Limb (tissue), 2 donors: ENCODE results near the gene MESP2.

Experiments used
- DNase-seq, 2 donors: peaks; one replicate each; pipeline ENCODE4 v3.0.0-alpha.2; 2016; ENCODE audit errors: extremely low spot score in 2 of 2

Gene MESP2

DNA sequence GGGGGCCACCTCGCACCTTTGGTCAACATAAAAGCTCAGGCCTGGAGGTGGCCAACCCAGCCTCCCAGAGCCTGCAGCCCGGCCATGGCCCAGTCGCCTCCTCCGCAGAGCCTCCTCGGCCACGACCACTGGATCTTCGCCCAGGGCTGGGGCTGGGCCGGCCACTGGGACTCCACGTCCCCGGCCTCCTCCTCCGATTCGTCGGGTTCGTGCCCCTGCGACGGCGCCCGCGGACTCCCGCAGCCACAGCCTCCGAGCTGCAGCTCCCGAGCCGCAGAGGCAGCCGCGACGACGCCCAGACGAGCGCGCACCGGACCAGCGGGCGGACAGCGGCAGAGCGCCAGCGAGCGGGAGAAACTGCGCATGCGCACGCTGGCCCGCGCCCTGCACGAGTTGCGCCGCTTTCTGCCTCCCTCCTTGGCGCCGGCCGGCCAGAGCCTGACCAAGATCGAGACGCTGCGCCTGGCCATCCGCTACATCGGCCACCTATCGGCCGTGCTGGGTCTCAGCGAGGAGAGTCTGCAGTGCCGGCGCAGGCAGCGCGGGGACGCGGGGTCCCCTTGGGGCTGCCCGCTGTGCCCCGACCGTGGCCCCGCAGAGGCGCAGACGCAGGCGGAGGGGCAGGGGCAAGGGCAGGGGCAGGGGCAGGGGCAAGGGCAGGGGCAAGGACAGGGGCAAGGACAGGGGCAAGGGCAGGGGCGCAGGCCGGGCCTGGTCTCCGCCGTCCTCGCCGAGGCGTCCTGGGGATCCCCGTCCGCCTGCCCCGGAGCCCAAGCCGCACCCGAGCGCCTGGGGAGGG lies at the start of gene MESP2:
Gene MESP2, plus strand, starts transcription at position 59 of the 799 bp plus-strand sequence. Its CDS starts 26 bp downstream, at position 85.
- DNase-seq, result peak; percentile 74 to 87

GRCh38 chr15:89728254-89728653 lies 47.9 kb upstream of the MESP2 start:
- no peak for DNase-seq

GRCh38 chr15:89731275-89731674 lies 44.9 kb upstream of the MESP2 start:
- no peak for DNase-seq

- no peak for DNase-seq
Measured at GRCh38 chr15:89732451-89733172, 43.5 kb upstream of the MESP2 start.

GRCh38 chr15:89735773-89736172 lies 40.4 kb upstream of the MESP2 start:
- no peak for DNase-seq

DNA sequence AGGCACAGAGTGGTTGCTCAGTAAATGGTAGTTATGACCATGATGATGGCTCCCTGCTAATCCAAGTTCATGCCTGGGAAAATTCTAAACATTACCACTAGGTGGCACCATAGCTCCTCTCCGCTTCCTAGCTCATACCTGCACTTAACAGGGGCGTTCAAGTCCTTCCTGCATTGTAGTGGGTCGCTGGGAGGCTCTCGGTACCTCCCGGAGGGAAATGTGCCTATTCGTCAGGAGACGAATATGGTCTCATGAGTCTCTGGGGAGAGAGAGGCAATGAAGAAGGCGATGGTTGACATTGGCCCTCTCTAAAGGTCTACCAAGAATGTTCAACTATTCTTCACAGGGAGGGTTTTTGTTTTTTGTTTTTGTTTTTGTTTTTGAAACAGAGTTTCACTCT lies 36.0 kb upstream of the MESP2 start:
- DNase-seq, result peak; percentile 61 to 72

GRCh38 chr15:89743011-89743410 lies 33.1 kb upstream of the MESP2 start:
- DNase-seq, result no peak

GRCh38 chr15:89743594-89743993 lies 32.5 kb upstream of the MESP2 start:
- no peak for DNase-seq

GRCh38 chr15:89745131-89745530 lies 31.0 kb upstream of the MESP2 start:
- DNase-seq, result no peak

DNA sequence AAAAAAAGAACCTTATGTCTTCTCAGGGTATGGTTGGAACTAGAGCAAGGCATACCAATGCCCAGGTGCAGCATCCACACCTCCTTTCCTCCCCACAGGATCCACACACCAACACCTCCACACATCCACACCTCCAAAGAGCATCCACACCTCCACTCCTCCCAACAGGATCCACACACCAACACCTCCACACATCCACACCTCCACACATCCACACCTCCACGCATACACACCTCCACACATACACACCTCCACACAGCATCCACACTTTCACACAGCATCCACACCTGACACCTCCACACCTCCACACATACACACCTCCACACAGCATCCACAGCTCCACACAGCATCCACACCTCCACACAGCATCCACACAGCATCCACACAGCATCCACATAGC lies 30.4 kb upstream of the MESP2 start:
- DNase-seq, result no peak

DNA sequence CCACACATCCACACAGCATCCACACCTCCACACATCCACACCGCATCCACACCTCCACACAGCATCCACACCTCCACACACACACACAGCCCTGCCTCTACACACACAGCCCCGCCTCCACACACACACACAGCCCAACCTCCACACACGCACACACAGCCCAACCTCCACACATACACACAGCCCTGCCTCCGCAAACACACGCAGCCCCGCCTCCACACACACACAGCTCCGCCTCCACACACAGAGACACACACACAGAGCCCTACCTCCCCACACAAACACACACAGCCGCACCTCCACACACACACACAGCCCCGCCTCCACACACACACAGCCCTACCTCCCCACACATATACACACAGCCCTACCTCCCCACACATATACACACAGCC lies 29.7 kb upstream of the MESP2 start:
- no peak for DNase-seq

DNA sequence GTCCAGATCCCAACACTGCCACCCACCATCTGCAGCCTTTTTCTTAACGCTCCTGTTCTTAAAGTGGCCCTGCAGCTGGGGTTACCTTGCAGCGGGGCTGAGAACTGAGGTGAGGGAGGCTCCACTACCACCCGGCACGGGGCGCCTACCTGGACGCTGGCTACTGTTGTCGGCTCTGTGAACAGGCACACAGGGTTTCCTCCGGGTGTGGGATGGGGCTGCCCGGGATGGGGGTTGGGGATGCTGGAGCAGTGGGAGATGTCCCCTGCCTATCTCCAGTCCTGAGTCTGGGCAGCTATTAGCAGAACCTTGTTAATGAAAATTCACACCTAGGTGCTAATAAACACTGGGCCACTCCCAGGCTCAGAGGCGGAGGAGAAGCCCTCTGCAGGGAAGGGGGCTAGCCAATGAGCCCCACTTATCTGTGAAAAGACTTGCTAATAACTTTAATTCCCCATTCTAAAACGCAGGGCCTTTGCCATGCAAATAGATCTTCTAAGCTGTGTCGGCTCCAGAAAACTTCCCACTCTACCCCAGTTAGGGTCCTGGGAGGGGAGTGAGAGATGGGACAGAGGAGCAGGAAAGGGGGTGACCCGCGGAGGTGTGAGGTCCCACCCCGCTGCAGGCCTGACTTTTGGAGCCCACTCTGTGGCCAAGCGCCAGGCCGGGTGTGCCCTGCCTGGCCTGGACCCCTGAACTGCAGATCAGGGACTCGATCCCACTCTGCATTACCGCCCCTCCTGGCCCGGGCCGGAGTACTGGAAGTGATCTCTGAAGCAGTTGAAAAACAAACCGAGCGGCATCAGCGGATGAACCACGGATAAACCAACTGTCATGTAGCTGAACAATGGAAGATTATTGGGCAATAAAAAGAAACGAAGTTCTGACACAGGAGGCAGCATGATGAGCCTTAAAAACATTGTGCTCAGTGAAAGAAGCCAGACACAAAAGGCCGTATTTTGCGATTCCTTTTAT lies 28.1 kb upstream of the MESP2 start:
- DNase-seq, result no peak

- no peak for DNase-seq
Measured at GRCh38 chr15:89749054-89749453, 27.1 kb upstream of the MESP2 start.

GRCh38 chr15:89749526-89749925 lies 26.6 kb upstream of the MESP2 start:
- DNase-seq, result no peak

DNA sequence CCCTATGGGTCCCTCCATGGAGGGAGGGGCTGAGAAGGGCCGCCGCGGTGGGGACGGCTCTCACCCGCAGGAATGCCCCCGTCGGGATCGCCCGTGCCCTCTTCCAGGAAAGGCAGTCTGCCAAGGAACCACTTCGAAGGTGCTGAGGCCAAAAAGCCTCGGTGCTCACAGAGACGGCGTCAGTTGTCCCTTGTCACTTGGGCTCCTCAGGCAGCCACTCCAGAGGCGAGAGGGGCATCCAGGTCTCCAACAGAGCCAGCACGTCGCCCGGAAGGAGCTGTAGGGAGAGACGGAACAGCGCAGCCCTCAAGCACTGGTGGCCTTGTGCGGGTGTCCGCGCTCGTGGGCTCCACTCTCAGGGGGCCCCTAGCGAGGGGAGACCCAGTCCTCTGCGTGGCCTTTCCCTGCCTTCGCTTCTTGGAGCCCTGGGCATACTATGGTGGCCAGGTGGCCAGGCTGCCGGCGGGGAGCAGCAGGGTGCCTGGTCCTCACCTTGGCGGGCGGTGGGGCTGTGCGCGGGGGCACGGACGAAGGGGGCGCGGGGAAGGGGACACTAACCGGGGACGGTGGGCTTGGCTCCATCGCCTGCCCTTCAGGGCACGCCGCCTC lies 26.1 kb upstream of the MESP2 start:
- DNase-seq, result no peak

GRCh38 chr15:89750560-89751542 lies 25.3 kb upstream of the MESP2 start, which contains the start of gene MESP1:
Gene MESP1, minus strand, starts transcription at chr15:89751249. Its CDS starts 18 bp downstream, at chr15:89751231.
- DNase-seq, result peak; percentile 94

GRCh38 chr15:89751748-89752147 lies 24.4 kb upstream of the MESP2 start:
- no peak for DNase-seq

DNA sequence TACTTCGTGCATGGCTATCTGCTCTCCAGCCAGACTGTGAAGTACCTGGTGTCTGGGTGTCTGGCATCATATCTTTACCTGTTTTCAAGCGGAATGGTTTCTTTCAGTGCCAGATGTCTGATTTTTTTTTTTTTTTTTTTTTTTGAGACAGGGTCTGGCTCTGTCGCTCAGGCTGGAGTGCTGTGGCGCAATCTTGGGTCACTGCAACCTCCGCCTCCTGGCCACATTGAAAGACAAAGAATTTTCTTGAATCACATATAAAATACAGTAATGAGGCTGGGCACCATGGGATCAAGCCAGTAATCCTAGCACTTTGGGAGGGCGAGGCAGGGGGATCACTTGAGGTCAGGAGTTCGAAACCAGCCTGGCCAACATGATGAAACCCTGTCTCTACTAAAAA lies 22.3 kb upstream of the MESP2 start:
- no peak for DNase-seq

DNA sequence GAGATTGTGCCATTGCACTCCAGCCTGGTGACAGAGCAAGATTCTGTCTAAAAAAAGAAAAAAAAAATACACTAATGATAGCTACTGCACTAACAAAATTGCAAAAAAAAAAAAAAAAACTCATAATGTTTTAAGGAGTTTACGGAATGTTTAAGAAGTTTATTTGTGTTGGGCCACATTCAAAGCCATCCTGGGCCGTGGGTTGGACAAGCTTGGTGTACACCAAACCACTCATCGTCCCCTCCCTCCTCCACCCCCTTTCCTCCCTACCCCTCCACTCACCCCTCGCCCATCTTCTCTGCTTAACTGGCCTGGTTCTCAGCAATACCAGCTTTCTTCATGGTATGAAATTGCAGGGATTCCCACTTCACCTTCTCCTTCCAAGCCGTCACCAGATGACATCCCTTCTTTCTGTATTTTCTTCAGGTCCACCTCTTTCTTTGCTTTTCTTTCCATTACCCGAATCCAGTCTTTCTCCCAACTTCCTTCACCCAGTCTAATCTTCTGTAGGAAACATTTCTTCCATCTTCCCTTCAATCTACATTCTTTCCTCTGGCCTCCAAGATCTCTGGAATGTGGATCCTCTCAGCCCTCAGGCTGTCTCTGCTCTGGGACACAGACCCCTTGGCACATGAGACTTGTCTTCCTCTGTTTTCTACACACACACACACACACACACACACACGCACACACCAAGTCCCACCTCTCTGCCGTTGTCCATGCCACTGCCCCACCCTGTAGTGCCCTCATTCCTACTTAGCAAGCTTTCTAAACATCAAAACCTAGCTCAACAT lies 21.6 kb upstream of the MESP2 start:
- DNase-seq, result no peak
